Measurements from ENCODE around the gene IQSEC1. TPM values are rescaled to one million over a fixed set of nuclear protein-coding genes. Genes with fewer than 3 reads are reported as not detected.

IQSEC1 gene
- total and polyA plus RNA-seq, 2 experiments from 2014 or later, result 8.0 to 51.9 TPM

DNA sequence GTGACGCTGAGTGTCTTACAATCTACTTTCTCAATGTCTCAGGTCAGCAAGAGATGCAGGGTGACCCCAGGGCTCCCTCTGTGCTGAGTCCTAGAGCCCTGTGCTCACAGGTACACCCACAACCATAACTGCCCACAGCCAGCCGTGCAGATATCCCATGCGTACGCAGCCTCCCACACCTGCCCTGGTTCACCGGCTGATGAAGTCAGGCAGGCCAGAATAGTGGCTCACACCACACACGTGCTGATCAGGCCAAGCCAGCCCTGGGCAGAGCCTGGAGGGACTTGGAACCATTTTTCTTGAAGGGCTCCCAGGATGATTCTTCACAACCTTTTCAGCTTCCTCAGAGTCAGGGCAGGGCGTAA, 168.3 kb downstream of the IQSEC1 start (continued):
- TF ChIP-seq ZNF462 (CRISPR knock-in tag; IDR thresholded peaks at IDR 0.05) (no peak), STAT1 (IDR thresholded peaks at IDR 0.05; ENCODE audit: unreplicated experiment) (no peak), EZH2 (IDR thresholded peaks at IDR 0.05; ENCODE audit: low read depth, unreplicated experiment) (no peak), ZNF114 (CRISPR knock-in tag; IDR thresholded peaks at IDR 0.05) (no peak), ZNF331 (CRISPR knock-in tag; IDR thresholded peaks at IDR 0.05; ENCODE audit: low read depth) (no peak)

DNA sequence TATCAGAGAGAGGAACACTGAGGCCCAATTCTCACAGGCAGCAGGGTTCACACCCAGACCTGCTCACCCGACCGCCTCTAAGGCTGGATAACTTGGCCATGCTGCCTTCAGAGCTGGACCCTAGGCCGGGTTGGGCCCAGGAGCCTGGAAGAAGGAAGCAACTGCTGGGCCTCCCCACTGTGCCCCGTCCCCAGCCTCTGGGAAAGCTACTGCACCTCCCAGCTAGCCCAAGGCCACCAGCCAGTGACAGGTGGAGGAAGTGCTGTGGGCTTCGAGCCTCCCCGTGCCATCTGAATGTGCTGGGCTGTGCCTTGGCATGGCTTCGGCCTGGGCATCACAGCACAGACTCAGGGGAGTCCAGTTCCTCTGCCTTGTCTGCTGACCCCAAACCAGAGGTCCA, 169.3 kb downstream of the IQSEC1 start:
- H3K4me3 ChIP-seq, result no peak overlapping the region
- Mint-ChIP-seq H3K27me3 (ENCODE audit: insufficient read depth, low read depth, poor library complexity) (peaks cover 10% of the 10 kb centered on the region), H3K36me3 (ENCODE audit: low read depth) (peaks cover 16% of the 10 kb centered on the region), H3K4me1 (peaks cover 7% of the 10 kb centered on the region), H3K27ac (no peak overlapping the region), H3K9me3 (no peaks in the 10 kb centered on the region), H3K4me3 (no peak overlapping the region)
- H3K27ac ChIP-seq (ENCODE audit: low read depth), result no peak overlapping the region
- H3F3A ChIP-seq (replicated peaks; ENCODE audit: low read depth), result no peaks in the 10 kb centered on the region
- H3K4me2 ChIP-seq, result no peak overlapping the region
- ATAC-seq (no peak), DNase-seq (ENCODE audit: low spot score) (no peak)
- H3K9me2 ChIP-seq (ENCODE audit: insufficient read depth), result no peaks in the 10 kb centered on the region
- H3K4me1 ChIP-seq (ENCODE audit: insufficient read depth), result no peaks in the 10 kb centered on the region
- no peak overlapping the region for H2AFZ ChIP-seq
- no peak for TF ChIP-seq CREB1 (CRISPR knock-in tag; IDR thresholded peaks at IDR 0.05; ENCODE audit: low read depth)
- no peak for TF ChIP-seq ZNF331 (CRISPR knock-in tag; IDR thresholded peaks at IDR 0.05; ENCODE audit: low read depth)
- TF ChIP-seq, protein P1, sequence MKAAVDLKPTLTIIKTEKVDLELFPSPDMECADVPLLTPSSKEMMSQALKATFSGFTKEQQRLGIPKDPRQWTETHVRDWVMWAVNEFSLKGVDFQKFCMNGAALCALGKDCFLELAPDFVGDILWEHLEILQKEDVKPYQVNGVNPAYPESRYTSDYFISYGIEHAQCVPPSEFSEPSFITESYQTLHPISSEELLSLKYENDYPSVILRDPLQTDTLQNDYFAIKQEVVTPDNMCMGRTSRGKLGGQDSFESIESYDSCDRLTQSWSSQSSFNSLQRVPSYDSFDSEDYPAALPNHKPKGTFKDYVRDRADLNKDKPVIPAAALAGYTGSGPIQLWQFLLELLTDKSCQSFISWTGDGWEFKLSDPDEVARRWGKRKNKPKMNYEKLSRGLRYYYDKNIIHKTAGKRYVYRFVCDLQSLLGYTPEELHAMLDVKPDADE (IDR thresholded peaks at IDR 0.05), result no peak
- no peaks in the 10 kb centered on the region for H4K20me1 ChIP-seq (replicated peaks; ENCODE audit: insufficient read depth)
- H3K79me2 ChIP-seq (replicated peaks; ENCODE audit: insufficient read depth), result no peaks in the 10 kb centered on the region
- no peaks in the 10 kb centered on the region for H3K27me3 ChIP-seq (ENCODE audit: insufficient read depth)
- no peaks in the 10 kb centered on the region; the same call in 1 of the 2 replicates for H3K36me3 ChIP-seq (ENCODE audit: insufficient read depth)
